Activated CD4-positive, CD25-positive, alpha-beta regulatory T cell (primary cell): ENCODE data around the gene HLCS.

Experiments
- DNase-seq, 4 experiments: peaks; one replicate each; lab custom pipeline; 2025; lab: John Stamatoyannopoulos, UW

HLCS gene

GRCh38 chr21:36881228-36881627 is 85.2 kb downstream of the HLCS start:
- no peak for DNase-seq

GRCh38 chr21:36879827-36880226 is 86.6 kb downstream of the HLCS start:
- DNase-seq, result no peak

GRCh38 chr21:36877741-36878140 is 88.7 kb downstream of the HLCS start:
- no peak for DNase-seq

- no peak for DNase-seq
Measured at GRCh38 chr21:36874665-36875064, 91.8 kb downstream of the HLCS start.

GRCh38 chr21:36873513-36873912 is 93.0 kb downstream of the HLCS start:
- DNase-seq, result no peak

- DNase-seq, result no peak
Measured at GRCh38 chr21:36867291-36867905, 99.1 kb downstream of the HLCS start.

GRCh38 chr21:36866419-36866818 is 100.0 kb downstream of the HLCS start:
- no peak for DNase-seq

GRCh38 chr21:36864974-36865373 is 101.5 kb downstream of the HLCS start:
- DNase-seq, result no peak

- DNase-seq, result no peak
Measured at GRCh38 chr21:36863260-36863659, 103.2 kb downstream of the HLCS start.

- DNase-seq, result no peak
Measured at GRCh38 chr21:36861595-36862323, 104.7 kb downstream of the HLCS start.

- no peak for DNase-seq
Measured at GRCh38 chr21:36860736-36861594, 105.5 kb downstream of the HLCS start.

- DNase-seq, result peak in 1 of 4 experiments; percentile 4
Measured at GRCh38 chr21:36859744-36860501, 106.5 kb downstream of the HLCS start.

- DNase-seq, result no peak
Measured at GRCh38 chr21:36858320-36858957, 108.0 kb downstream of the HLCS start.

GRCh38 chr21:36856643-36857042 is 109.8 kb downstream of the HLCS start:
- no peak for DNase-seq

- DNase-seq, result no peak
Measured at GRCh38 chr21:36854391-36854790, 112.1 kb downstream of the HLCS start.

- DNase-seq, result no peak
Measured at GRCh38 chr21:36852864-36853263, 113.6 kb downstream of the HLCS start.

- no peak for DNase-seq
Measured at GRCh38 chr21:36852293-36852692, 114.2 kb downstream of the HLCS start.

GRCh38 chr21:36851121-36851520 is 115.3 kb downstream of the HLCS start:
- no peak for DNase-seq

GRCh38 chr21:36850372-36850771 is 116.1 kb downstream of the HLCS start:
- no peak for DNase-seq

- DNase-seq, result no peak
Measured at GRCh38 chr21:36849461-36850105, 116.9 kb downstream of the HLCS start.

GRCh38 chr21:36848730-36849274 is 117.7 kb downstream of the HLCS start:
- DNase-seq, result no peak
